Ishikawa (cell line): ENCODE data around the gene GBX2.

ENCODE experiments used
- CEBPB ChIP-seq: IDR thresholded peaks from 2 replicates; pipeline ENCODE4 v1.6.1; 2012
- CREB1 ChIP-seq: IDR thresholded peaks from 2 replicates; pipeline ENCODE4 v1.6.1; 2012; ENCODE audit warnings: low read depth
- EGR1 ChIP-seq: IDR thresholded peaks from 2 replicates; pipeline ENCODE4 v1.6.1; 2012
- EP300 ChIP-seq: IDR thresholded peaks from 2 replicates; pipeline ENCODE4 v1.6.1; 2012; ENCODE audit warnings: borderline replicate concordance
- FOXM1 ChIP-seq: IDR thresholded peaks from 2 replicates; pipeline ENCODE4 v1.6.1; 2012; ENCODE audit warnings: low read depth, borderline replicate concordance
- MAX ChIP-seq: IDR thresholded peaks from 2 replicates; pipeline ENCODE4 v1.6.1; 2012
- NFIC ChIP-seq: IDR thresholded peaks from 2 replicates; pipeline ENCODE4 v1.6.1; 2012
- RAD21 ChIP-seq: IDR thresholded peaks from 2 replicates; pipeline ENCODE4 v1.6.1; 2012; ENCODE audit warnings: low read depth
- TAF1 ChIP-seq: IDR thresholded peaks from 2 replicates; pipeline ENCODE4 v1.6.1; 2012; ENCODE audit warnings: low read depth, mild to moderate bottlenecking
- TCF12 ChIP-seq: IDR thresholded peaks from 2 replicates; pipeline ENCODE4 v1.6.1; 2012; ENCODE audit warnings: low read depth
- TEAD4 ChIP-seq: IDR thresholded peaks from 2 replicates; pipeline ENCODE4 v1.6.1; 2012
- YY1 ChIP-seq: IDR thresholded peaks from 2 replicates; pipeline ENCODE4 v1.6.1; 2012; ENCODE audit warnings: low read depth
- ZBTB7A ChIP-seq: IDR thresholded peaks from 2 replicates; pipeline ENCODE4 v1.6.1; 2012; ENCODE audit warnings: low read depth
- TF ChIP-seq, protein P1 (sequence below): IDR thresholded peaks from 2 replicates; pipeline ENCODE4 v1.6.1; 2012
- TF ChIP-seq, protein P2 (sequence below): IDR thresholded peaks from 2 replicates; pipeline ENCODE4 v1.6.1; 2012; ENCODE audit warnings: low read depth, mild to moderate bottlenecking

The GBX2 gene

GRCh38 chr2:236193026-236193425 is 24.8 kb upstream of the GBX2 start:
- no peak for TF ChIP-seq NFIC
- TF ChIP-seq, protein P1, sequence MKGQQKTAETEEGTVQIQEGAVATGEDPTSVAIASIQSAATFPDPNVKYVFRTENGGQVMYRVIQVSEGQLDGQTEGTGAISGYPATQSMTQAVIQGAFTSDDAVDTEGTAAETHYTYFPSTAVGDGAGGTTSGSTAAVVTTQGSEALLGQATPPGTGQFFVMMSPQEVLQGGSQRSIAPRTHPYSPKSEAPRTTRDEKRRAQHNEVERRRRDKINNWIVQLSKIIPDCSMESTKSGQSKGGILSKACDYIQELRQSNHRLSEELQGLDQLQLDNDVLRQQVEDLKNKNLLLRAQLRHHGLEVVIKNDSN: no peak
- no peak for TF ChIP-seq ZBTB7A
- TF ChIP-seq EGR1: no peak
- no peak for TF ChIP-seq RAD21
- no peak for TF ChIP-seq CREB1
- no peak for TF ChIP-seq TEAD4
- no peak for TF ChIP-seq TCF12
- no peak for TF ChIP-seq FOXM1

GRCh38 chr2:236190674-236191073 is 22.5 kb upstream of the GBX2 start:
- TF ChIP-seq, protein P2, sequence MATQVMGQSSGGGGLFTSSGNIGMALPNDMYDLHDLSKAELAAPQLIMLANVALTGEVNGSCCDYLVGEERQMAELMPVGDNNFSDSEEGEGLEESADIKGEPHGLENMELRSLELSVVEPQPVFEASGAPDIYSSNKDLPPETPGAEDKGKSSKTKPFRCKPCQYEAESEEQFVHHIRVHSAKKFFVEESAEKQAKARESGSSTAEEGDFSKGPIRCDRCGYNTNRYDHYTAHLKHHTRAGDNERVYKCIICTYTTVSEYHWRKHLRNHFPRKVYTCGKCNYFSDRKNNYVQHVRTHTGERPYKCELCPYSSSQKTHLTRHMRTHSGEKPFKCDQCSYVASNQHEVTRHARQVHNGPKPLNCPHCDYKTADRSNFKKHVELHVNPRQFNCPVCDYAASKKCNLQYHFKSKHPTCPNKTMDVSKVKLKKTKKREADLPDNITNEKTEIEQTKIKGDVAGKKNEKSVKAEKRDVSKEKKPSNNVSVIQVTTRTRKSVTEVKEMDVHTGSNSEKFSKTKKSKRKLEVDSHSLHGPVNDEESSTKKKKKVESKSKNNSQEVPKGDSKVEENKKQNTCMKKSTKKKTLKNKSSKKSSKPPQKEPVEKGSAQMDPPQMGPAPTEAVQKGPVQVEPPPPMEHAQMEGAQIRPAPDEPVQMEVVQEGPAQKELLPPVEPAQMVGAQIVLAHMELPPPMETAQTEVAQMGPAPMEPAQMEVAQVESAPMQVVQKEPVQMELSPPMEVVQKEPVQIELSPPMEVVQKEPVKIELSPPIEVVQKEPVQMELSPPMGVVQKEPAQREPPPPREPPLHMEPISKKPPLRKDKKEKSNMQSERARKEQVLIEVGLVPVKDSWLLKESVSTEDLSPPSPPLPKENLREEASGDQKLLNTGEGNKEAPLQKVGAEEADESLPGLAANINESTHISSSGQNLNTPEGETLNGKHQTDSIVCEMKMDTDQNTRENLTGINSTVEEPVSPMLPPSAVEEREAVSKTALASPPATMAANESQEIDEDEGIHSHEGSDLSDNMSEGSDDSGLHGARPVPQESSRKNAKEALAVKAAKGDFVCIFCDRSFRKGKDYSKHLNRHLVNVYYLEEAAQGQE: no peak
- TF ChIP-seq NFIC: no peak
- TF ChIP-seq EGR1: no peak
- no peak for TF ChIP-seq CREB1
- TF ChIP-seq FOXM1: no peak
- TF ChIP-seq TCF12: no peak
- TF ChIP-seq, protein P1: no peak
- no peak for TF ChIP-seq ZBTB7A

DNA sequence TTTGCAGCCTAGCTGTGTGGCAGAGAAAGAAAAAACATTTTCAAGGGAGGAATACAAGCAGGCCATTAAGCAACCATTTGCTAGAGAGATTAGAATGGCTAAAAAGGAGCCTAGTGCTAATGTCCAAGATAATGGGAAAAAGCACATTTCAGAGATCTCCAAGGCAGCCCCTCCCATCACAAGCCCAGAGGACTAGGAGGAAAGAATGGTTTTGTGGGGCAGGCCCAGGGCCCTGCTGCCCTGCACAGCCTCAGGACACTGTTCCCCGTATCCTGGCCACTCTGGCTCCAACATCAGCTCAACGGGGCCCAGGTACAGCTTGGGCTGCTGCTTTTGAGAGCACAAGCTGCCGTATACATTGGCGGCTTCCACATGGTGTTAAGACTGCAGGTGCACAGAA is 16.5 kb upstream of the GBX2 start:
- TF ChIP-seq TEAD4 (no peak), NFIC (no peak), YY1 (no peak), RAD21 (no peak), TCF12 (no peak), TAF1 (no peak), FOXM1 (no peak), ZBTB7A (no peak), EGR1 (no peak), EP300 (no peak), CEBPB (no peak)
- TF ChIP-seq, protein P1: no peak
- TF ChIP-seq, protein P2: no peak

- TF ChIP-seq RAD21 (peak; percentile 87), FOXM1 (0 out of 2 replicates have a peak, but pooled peaks have one; percentile 20), TAF1 (no peak)
Measured at GRCh38 chr2:236180831-236181453, 12.8 kb upstream of the GBX2 start.

DNA sequence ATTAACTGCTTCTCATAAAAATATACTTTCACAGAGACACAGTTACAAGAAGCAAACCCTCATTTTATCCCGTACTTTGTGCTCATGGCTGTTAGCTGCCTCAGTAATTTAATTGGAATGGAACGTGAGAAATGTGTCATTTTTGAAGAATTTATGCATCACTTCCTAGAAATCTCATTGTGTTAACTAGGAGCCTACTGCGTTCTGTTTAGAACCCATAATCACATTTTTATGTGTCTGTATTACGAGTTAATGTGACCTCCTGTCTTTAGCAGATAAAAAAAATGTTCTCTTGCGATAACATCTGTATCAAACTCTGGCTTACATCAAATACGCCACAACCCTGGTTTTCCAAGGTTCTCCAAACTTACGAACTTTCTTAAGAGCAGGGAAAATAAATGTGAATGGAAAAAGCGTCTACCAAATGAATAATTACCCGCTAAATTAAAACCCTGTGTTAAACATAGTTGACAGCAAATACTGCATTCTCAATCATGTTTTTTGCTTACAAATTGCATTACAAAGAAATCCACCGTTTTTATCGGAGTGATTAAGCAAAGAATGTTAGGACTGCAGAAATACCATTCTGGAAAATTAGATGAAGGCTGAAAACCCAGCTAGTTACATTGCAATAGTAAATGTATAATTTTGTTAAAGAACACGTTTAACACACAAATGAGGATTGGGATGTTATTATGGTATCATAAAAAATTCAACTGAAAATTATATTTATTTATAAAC is 12.1 kb upstream of the GBX2 start:
- TF ChIP-seq MAX: peak; percentile 22
- 0 out of 2 replicates have a peak, but pooled peaks have one; percentile 23 for TF ChIP-seq FOXM1
- TF ChIP-seq EP300: peak; percentile 38; the same call in 1 of the 2 replicates
- peak; percentile 82 for TF ChIP-seq TEAD4
- TF ChIP-seq, protein P2: no peak
